Panc1 (cell line): Measurements from ENCODE around the gene SLC4A2.

ENCODE experiments used
- CTCF ChIP-seq: fragments of 450-650 bp; IDR thresholded peaks from 2 replicates; pipeline ENCODE4 v1.5.1; 2017; ENCODE audit warnings: mild to moderate bottlenecking
- POLR2AphosphoS5 ChIP-seq: IDR thresholded peaks from 2 replicates; pipeline ENCODE4 v1.6.1; 2012; ENCODE audit warnings: mild to moderate bottlenecking, low read depth, low read length, moderate library complexity
- REST ChIP-seq, 2 experiments: IDR thresholded peaks; 2 replicates each; pipeline ENCODE4 v1.6.1; 2011 to 2012; ENCODE audit warnings: low read depth in 2 of 2, control low read depth in 1 of 2, low read length in 1 of 2, mild to moderate bottlenecking in 1 of 2, moderate library complexity in 1 of 2; ENCODE audit not compliant: insufficient read depth in 1 of 2
- SIN3A ChIP-seq: IDR thresholded peaks from 2 replicates; pipeline ENCODE4 v1.6.1; 2012; ENCODE audit warnings: low read depth, mild to moderate bottlenecking, low read length, moderate library complexity, borderline replicate concordance; ENCODE audit not compliant: insufficient read depth
- TCF7L2 ChIP-seq: IDR thresholded peaks from 2 replicates; pipeline ENCODE4 v1.6.1; 2011; ENCODE audit warnings: mild to moderate bottlenecking, low read depth, low read length, inconsistent platforms

- no peak for TF ChIP-seq CTCF
- no peak for TF ChIP-seq REST (IDR thresholded peaks at IDR 0.05; ENCODE audit: insufficient read depth in 1 of 2, low read depth in 2 of 2, low read length in 1 of 2)
- no peak for TF ChIP-seq SIN3A
- TF ChIP-seq POLR2AphosphoS5 = no peak
- TF ChIP-seq TCF7L2 = no peak
These were observed 31.6 kb downstream of the SLC4A2 start for GRCh38 chr7:151091003-151091402.
